Stimulated activated CD4-positive, alpha-beta T cell treated with anti-CD3 and anti-CD28 coated beads, Interleukin-2, amount 100 ng/mL, for 4 hours (primary cell): Measurements from ENCODE around the gene PHACTR4.
"Not testable (repeated sequence)": the region's sequence is repeated elsewhere in the genome, so short reads cannot be mapped to it uniquely, and the experiment has no call there.

ENCODE experiments used
- DNase-seq: peaks from one replicate; pipeline ENCODE4 v3.0.0-alpha.2; 2020; ENCODE audit warnings: low read depth

The PHACTR4 gene

DNA sequence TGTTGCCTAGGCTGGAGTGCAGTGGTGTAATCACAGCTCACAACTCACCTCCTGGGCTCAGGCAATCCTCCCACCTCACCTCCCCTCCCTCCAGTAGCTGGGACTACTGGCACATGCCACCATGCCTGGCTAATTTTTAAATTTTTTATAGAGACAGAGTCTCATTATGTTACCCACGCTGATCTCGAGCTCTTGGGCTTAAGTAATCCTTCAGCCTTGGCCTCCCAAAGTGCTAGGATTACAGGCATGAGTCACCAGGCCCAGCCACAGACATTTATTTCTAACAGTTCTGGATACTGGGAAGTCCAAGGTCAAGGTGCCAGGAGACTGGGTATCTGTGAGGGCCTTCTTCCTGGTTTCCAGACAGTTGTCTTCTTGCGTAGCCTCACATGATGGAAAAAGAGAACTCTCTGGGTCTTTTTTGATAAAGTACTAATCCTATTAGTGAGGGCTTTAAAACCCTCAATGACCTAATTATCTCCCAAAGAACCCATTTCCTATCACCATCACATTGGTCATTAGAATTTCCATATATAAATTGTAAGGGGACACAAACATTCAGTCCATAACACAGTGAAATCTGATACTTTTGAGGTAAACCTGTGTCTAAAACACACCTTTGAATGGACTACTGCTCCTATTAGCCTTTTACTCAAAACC, 67.9 kb downstream of the PHACTR4 start:
- no peak for DNase-seq

DNA sequence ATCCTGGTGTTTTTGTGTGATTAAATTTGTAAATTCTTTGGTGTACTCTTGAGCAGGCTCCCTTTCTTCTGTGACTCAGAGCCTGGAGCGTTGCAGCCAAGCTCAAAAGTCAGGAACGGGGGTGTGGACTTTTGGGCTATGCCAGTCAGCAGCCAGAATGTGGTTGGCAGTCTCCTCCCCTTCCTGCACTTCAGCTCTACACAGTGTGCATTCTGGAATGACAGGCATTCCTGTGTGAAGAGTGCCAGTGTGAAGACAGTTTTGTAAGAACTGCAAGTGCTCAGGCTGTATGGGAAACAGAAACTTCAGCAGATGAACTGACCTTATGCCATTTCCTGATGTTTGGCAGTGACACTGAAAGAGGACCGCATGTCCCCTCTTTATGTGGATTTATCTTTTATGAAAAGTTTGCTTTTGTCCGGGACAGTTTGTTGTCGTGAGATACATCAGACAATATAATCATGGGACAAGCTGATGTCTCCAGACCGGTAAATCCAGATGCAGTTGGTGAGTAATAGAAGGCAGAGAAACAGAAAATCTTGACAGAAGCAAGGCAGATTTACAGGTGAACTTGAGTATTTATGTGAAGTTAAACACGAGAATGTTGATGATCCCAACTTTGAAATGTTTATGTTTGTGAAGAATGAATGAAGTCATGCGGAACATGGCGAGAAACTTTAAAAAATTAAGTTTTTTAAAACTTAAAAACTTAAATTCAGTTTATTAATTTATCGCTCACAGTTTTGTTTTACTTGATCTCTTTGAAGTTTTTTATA, 68.6 kb downstream of the PHACTR4 start:
- DNase-seq, result no peak

DNA sequence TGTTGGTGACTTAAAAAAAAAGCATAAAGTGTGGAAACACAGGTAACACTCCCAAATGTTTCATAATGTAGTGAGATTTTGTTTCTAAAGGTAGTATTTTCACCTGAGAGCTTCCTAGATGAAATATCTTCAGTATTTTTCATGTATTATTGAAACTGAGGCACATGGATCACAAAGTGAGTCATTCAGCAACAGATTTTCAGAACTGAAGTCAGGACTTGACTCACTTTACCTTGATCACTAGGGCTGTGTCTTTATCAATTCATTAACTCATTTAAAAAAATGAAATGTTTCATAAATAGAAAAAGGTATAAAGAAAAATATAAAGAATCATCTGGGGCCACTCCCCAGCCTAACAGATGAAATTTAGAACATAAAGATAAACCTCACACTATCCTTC, 69.8 kb downstream of the PHACTR4 start:
- DNase-seq, result no peak

DNA sequence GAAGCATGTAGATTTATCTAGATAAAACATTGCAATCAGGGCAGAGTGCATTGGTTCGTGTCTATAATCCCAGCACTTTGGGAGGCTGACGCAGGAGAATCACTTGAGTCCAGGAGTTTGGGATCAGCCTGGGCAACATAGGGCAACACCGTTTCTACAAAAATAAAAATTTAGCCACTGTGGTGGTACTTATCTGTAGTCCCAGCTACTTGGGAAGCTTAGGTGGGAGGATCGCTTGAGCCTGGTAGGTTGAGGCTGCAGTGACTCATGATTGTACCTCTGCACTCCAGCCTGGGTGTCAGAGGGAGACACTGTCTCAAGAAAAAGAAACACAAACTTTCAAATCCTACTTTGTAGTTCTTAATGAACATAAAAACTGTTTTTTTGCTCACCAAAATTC, 72.1 kb downstream of the PHACTR4 start:
- DNase-seq, result no peak

DNA sequence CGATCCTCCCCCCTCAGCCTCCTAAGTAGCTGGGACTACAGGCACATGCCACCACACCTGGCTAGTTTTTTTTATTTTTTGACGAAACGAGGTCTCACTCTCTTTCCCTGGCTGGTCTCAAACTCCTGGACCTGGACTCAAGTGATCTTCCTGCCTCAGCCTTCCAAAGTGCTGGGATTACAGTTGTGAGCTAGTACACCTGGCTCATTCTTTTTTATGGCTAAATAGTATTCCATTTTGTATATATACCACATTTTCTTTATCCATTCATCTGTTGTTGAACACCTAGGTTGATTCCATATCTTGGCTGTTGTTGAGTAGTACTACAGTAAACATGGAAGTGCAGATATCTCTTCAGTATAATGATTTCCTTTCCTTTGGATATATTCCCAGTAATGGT, 74.0 kb downstream of the PHACTR4 start:
- DNase-seq, result no peak

DNA sequence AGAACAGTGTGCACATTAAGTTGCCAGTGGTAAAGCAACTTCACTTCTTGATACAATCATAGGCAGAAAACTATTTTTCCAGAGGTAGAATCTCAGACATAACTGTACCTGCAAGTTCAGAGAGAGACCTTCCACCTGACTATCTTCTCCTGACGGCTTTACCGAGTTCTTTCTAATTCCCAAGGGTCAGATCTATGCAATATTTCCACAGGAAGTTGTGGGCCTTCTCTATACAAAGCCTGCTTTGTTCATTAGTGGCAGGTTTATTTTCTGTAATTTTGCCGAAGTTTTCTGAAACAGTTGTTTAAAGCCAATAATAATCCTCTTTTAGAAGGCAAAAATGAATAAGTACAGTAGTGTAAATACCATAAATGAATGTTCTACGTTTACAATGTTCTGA, 78.1 kb downstream of the PHACTR4 start:
- DNase-seq, result no peak

DNA sequence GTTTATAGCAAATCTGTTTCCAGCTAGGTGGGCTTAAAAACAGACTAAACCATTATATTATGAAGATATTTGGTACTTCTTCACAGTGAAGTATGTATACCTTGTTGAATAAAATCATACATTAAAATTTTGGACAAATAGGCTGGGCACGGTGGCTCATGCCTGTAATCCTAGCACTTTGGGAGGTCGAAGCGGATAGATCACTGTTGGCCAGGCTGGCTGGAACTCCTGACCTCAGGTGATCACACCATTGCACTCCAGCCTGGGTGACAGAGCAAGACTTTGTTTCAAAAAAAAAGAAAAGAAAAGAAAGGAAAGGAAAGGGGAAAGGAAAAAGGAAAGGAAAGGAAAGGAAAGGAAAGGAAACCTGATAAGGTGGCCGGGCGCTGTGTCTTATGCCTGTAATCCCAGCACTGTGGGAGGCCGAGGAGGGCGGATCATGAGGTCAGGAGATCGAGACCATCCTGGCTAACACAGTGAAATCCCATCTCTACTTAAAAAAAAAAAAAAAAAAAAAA, 78.6 kb downstream of the PHACTR4 start:
- DNase-seq, result not testable (repeated sequence)

DNA sequence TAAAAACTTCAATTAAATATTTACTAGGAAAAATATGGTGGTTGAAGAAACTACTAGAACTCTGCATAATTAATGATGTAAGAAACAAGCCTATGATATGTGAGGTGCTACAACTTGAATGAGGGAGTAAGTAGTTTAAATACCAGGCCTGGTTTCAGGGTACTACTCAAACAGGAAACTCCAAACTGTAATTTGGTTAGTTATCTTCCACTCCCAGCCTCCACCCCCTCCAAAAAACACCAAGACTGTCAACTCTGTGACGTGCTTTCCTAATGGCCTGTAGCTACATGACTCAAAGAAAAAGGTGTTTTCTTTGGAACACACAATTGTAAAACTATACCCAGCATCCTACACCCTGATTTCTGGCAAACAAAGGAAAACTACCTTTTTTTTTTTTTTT, 80.4 kb downstream of the PHACTR4 start:
- DNase-seq, result no peak

DNA sequence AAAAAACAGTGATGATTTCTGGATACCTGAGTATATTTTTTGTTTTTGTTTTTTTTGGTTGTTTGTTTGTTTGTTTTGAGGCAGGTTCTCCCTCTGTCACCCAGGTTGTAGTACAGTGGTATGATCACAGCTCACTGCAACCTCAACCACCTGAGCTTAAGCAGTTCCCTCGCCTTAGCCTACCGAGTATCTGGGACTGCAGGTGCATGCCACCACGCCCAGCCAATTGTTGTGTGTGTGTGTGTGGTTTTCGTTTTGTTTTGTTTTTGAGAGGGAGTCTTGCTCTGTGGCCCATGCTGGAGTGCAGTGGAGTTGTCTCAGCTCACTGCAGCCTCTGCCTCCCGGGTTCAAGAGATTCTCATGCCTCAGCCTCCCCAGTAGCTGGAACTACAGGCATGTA, 81.0 kb downstream of the PHACTR4 start:
- no peak for DNase-seq

DNA sequence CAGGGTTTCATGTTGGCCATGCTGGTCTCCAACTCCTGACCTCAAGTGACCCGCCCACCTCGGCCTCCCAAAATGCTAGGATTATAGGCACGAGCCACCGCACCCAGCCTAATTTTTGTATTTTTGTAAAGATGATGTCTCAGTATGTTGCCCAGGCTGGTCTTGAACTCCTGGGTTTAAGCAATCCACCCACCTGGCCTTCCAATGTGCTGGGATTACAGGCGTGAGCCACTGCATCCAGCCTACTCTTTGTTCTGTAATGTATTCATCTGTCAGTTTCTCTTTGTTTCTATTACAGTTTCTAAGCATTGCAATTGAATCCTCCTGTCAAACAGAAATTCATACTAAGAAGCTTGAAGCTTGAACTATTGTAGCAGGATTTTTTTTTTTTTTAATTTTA, 81.5 kb downstream of the PHACTR4 start:
- no peak for DNase-seq

DNA sequence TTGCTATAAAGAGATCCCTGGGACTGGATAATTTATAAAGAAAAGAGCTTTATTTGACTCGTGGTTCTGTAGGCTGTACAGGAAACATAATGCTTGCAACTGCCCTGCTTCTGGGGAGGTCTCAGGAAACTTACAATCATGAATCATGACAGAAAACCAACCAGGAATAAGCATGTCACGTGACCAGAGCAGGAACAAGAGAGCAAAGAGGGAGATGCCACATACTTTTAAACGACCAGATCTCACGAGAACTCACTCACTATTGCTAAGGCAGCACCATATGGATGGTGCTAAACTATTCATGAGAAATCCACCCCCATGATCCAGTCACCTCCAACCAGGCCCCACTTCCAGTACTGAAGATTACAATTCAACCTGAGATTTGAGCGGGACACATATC, 86.5 kb downstream of the PHACTR4 start:
- no peak for DNase-seq

DNA sequence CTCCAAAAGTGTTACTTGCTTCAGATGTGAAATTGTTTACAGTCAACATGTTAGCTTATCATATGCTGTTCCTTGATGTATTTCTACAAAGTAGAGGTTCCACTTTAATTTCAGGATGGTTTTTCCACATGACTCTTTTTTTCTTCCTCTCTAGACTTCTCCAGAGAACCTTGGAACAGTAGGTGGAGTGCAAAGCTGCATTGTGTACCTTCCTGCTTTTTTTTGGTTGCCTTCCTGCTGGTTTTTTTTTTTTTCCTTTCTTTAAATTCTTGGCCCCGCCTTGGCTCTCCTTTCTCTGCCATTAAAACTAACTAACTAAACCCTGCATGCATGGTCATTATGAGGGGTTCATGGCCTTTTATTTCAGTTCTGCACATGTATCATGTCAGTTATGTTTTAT, 88.1 kb downstream of the PHACTR4 start:
- no peak for DNase-seq

DNA sequence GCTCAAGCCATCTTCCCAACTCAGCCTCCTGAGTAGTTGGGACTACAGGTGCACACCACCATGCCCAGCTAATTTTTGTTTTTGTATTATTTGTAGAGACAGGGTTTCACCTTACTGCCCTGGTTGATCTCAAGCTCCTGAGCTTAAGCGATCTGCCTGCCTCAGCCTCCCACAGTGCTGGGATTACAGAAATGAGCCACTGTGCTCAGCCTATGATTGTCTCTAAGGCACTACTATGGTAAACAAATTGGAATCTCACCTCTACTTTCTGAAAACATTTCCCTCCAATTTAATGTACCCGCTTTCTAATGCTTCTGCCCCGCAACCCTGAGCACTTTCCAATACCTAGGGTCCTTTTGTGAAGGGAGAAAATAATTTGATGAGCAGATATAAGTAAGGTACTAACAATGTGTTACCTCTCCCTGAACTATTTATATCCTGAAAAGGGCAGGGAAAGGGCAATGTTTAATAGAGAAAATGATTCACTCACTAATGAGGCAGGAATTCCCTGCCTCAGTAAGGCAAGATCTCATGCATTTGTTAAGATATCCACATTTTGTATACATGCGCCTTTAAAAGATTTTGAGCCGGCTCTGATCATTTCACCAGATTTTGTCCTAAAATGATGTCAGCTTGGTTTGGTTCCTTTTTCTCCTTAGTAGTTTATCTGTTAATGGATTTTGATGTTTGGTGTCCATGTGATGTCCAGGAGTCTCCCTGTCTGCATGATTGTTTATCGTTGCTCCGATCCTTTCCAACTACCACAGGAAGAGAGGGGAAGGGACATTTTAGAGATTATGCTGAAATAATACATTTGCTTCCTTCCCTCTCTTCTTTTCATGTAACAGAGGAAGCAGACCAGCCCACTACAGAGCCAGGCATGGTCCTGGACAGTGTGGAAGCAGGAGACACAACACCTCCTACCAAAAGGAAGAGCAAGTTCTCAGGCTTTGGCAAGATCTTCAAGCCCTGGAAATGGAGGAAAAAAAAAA, 89.0 kb downstream of the PHACTR4 start:
- DNase-seq, result no peak

DNA sequence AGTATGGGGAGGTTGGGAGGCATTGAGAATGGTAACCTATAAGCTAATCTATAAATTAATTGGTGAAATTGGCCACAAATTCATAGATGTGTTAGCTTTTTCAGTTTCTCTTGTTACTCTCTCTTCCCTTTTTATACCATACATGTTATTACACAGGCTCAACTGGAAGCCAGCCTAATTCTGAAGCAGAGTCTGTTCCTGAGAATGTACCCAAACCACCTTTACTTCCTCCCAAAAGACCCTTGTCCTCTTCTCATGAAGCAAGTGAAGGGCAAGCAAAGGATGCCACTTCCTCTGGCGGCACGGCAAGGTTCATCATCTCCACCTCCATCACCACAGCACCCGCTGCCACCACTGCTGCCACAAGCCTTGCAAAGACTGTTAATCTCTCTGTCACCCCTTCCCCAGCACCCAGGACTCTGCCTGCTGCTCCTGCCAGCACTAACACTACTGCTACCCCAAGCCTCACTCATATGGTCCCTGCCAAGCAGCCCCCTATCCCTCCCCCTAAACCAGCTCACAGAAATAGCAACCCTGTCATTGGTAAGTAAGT, 96.8 kb downstream of the PHACTR4 start:
- DNase-seq, result no peak

DNA sequence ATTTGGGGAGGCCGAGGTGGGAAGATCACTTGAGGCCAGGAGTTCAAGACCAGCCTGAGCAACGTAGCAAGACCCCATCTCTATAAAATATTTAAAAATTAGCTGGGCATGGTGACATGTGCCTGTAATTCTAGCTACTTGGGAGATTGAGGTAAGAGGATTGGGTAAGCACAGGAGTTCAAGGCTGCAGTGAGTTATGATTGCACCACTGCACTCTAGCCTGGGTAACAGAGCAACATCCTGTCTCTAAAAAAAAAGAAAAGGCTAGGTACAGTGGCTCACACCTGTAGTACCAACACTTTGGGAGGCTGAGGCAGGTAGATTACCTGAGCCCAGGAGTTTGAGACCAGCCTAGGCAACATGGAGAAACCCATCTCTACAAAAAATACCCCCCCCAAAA, 100.6 kb downstream of the PHACTR4 start:
- no peak for DNase-seq

DNA sequence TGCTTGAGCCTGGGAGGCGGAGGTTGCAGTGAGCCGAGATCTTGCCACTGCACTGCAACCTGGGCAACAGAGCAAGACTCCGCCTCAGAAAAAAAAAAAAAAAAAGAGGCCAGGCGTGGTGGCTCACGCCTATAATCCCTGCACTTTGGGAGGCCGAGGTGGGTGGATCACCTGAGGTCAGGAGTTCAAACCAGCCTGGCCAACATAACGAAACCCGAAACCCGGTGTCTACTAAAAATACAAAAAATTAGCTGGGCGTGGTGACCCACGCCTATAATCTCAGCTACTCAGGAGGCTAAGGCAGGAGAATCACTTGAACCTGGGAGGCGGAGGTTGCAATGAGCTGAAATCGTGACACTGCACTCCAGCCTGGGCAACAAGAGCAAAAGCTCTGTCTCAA, 110.0 kb downstream of the PHACTR4 start:
- DNase-seq, result not testable (repeated sequence)

DNA sequence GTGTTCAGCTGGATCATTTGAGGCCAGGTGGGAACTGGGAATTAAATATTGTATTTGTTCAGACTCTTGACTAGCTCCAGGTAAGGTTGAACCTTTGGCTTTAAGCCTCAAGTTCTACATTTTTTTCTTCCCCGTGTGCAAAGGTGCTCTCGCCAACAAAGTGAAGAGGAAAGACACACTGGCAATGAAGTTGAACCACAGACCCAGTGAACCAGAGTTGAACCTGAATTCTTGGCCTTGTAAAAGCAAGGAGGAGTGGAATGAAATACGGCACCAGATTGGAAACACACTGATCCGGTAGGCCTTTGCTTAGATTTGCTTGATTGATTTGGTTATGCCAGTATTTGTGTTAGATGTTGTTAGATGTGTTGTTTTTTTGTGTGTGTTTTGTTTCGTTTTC, 110.8 kb downstream of the PHACTR4 start:
- no peak for DNase-seq

DNA sequence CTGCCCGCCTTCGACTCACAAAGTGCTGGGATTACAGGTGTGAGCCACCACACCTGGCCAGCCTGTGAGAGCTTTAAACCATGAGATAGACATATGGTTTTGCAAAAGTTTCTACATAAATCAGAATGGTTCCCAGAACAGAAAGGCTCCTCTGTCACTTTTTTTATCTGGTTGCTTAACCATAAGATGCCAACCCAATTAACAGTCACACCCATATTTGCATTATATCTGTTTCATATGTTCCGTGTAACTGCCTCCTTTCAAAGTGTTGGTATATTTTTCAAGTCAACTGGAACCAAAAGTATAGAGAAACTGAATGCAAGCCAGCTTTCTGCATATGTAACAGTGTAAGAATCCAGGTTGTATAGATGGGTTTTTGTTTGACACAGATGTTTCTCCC, 112.6 kb downstream of the PHACTR4 start:
- no peak for DNase-seq

DNA sequence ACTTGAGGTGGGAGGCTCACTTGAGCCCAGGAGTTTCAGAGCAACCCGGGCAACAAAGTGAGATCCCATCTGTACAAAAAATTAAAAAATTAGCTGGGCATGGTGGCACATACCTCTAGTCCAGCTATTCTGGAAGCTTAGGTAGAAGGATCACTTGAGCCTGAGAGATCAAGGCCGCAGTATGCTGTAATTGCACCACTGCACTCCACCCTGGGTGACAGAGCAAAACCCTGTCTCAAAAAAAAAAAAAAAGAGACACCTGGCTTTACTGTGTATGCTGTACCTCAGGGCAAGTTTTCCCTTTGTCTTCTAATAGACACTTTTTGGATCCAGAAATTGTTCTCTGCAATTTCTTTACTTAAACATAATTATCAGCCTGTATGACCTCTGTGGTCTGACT, 113.2 kb downstream of the PHACTR4 start:
- no peak for DNase-seq

DNA sequence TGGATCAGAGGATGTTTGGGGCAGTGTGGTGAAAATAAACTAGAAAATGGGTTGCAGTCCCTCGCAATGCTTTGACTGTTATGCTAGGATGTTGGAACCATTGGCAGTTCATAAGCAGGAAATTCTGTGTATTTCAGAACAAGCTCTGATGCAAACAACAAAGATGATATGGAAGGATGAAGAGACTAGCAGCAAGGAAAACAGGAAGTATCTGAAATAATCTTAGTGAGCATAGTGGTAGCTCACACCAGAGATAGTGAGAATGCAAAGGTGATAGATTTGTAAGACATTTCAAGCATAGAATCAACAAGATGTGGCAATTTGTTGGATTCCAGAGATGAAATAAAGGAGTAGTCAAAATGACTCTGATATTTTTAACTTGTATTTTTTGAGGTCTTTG, 125.2 kb downstream of the PHACTR4 start:
- no peak for DNase-seq

DNA sequence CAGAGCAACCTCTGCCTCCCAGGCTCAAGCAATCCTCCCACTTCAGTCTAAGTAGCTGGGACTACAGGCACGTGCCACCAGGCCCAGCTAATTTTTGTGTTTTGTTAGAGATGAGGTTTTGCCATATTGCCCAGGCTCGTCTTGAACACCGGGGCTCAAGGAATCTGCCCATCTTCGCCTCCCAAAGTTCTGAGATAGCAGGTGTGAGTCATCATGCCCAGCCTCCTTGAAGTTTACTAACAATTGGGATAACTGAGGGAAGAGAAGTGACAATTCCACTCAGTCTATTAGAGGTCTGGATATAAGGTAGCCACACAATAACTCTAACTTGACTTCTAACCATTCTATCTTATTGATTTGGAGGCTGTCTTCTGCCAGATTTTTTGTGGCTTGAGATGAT, 130.0 kb downstream of the PHACTR4 start:
- DNase-seq, result no peak

DNA sequence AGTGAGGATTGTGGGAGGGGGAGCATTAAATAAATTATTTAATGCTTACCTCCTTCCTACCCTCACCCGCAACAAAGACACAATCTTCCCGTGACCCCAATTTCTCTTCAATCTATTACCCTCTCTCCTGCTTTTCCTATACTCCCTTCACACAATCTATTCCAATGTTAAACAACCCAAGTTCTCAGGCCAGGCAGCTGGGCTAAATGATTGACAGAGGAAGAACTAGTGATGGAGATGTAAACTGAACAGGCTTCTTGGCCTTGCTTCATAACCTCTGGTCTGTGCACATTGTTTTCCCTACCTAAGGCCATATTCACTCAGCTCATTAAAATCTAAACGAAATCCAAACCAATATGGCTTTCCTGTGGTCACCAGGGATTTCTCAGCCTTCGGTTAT, 132.4 kb downstream of the PHACTR4 start:
- no peak for DNase-seq
